Natural killer cell (primary cell): ENCODE measurements around the gene RAB8B. TPM values are rescaled to one million over a fixed set of nuclear protein-coding genes. Genes with fewer than 3 reads are reported as not detected.

ENCODE experiments used
- ATAC-seq, 3 donors: fragments of 150-1000 bp in 2 of 3; fragments of 200-7000 bp in 1 of 3; cut with Tn5 transposase; 1 replicate in 1 of 3; 2 replicates in 2 of 3; pipeline ENCODE4 v1.10.0; 2021; ENCODE audit warnings: mild to moderate bottlenecking in 2 of 3, moderate library complexity in 2 of 3
- DNase-seq, 2 donors: peaks; one replicate each; pipeline versions ENCODE4 v3.0.0 to v3.0.0-alpha.2; 2013 to 2021; ENCODE audit warnings: mixed read lengths in 1 of 2
- H3K27ac ChIP-seq: one replicate; pipeline ENCODE4 v1.5.1; 2013; ENCODE audit warnings: mild to moderate bottlenecking, low read length
- H3K27me3 ChIP-seq: one replicate; pipeline ENCODE4 v1.6.1; 2013; ENCODE audit warnings: low read length; ENCODE audit not compliant: control insufficient read depth, insufficient read depth
- H3K36me3 ChIP-seq: one replicate; pipeline ENCODE4 v1.6.1; 2013; ENCODE audit warnings: low read length; ENCODE audit not compliant: control insufficient read depth, insufficient read depth
- H3K4me1 ChIP-seq: one replicate; pipeline ENCODE4 v1.6.1; 2013; ENCODE audit warnings: low read length; ENCODE audit not compliant: control insufficient read depth, insufficient read depth
- H3K4me3 ChIP-seq: one replicate; pipeline ENCODE4 v1.5.1; 2013; ENCODE audit warnings: low read length
- H3K9me3 ChIP-seq: one replicate; pipeline ENCODE4 v1.6.1; 2013; ENCODE audit warnings: low read length; ENCODE audit not compliant: control insufficient read depth, insufficient read depth
- H3K27ac Mint-ChIP-seq, 2 donors: one replicate each; pipeline ENCODE4 v1.8.0; 2022; ENCODE audit warnings: mild to moderate bottlenecking in 2 of 2, mixed read lengths in 2 of 2, moderate library complexity in 1 of 2
- H3K27me3 Mint-ChIP-seq, 2 donors: one replicate each; pipeline ENCODE4 v1.8.0; 2022; ENCODE audit warnings: low read depth in 2 of 2, mixed read lengths in 2 of 2
- H3K36me3 Mint-ChIP-seq: one replicate; pipeline ENCODE4 v1.8.0; 2022; ENCODE audit warnings: mixed read lengths
- H3K4me1 Mint-ChIP-seq, 2 donors: one replicate each; pipeline ENCODE4 v1.8.0; 2022; ENCODE audit warnings: mixed read lengths in 2 of 2
- H3K4me3 Mint-ChIP-seq: one replicate; pipeline ENCODE4 v1.8.0; 2022; ENCODE audit warnings: mild to moderate bottlenecking, moderate library complexity, mixed read lengths
- H3K9me3 Mint-ChIP-seq, 2 donors: one replicate each; pipeline ENCODE4 v1.8.0; 2022; ENCODE audit warnings: mixed read lengths in 2 of 2
- CTCF ChIP-seq: fragments of 200-600 bp; IDR thresholded peaks from one replicate; pipeline ENCODE4 v1.8.0; 2022; ENCODE audit warnings: antibody characterized with exemption
- WGBS: methylation state at CpG from one replicate; pipeline ENCODE4 v1.1.7; 2013; ENCODE audit warnings: missing lambda C conversion rate; ENCODE audit not compliant: insufficient coverage; 5-methylcytosine and 5-hydroxymethylcytosine counted together
- intact Hi-C: fragments of 100-400 bp; cut with micrococcal nuclease; formaldehyde crosslinking; loops from one replicate; pipeline ENCODE4 v1.14.2; 2022
- total RNA-seq, 4 donors: library from RNA; stranded (reverse); fragments of 120-200 nt in 1 of 4; gene quantifications; one replicate each; pipeline versions ENCODE4 v1.2.3 to v1.2.4, GENCODE V29; 2013 to 2022

Gene RAB8B
- total RNA-seq, 3 donors from 2014 or later (not counting 1 experiment from before 2014, with no cell fraction given): 128 to 155 (median 137) TPM

GRCh38 chr15:63157891-63158431 lies 31.4 kb upstream of the RAB8B start:
- peak in 1 of 2 donors; percentile 57 for DNase-seq
- ATAC-seq: peak; percentile 28 to 42 (median 35)
- H3K4me3 ChIP-seq: peak overlapping the region; percentile 69
- whole genome bisulfite sequencing: 14% methylated on average over 17 of the region's 18 CpGs
- Mint-ChIP-seq H3K9me3 (no peaks in the 10 kb centered on the region), H3K27me3 (no peaks in the 10 kb centered on the region), H3K36me3 (no peaks in the 10 kb centered on the region), H3K4me1 (peaks cover 14 to 15% of the 10 kb centered on the region in 2 donors), H3K4me3 (peak overlapping the region; percentile 90), H3K27ac (peak overlapping the region; percentile 95 to 97)
- H3K27me3 ChIP-seq: no peaks in the 10 kb centered on the region
- H3K4me1 ChIP-seq: peaks cover 6% of the 10 kb centered on the region
- no peaks in the 10 kb centered on the region for H3K9me3 ChIP-seq
- peak overlapping the region; percentile 80 for H3K27ac ChIP-seq
- TF ChIP-seq CTCF: no peak
- intact Hi-C loops: loop anchor here (1.0 to 5.0 kb wide), 4 partner anchors 31 to 109 kb away; partner anchors contain the start of genes LACTB and RAB8B
- H3K36me3 ChIP-seq: peaks cover 10% of the 10 kb centered on the region

GRCh38 chr15:63160638-63161037 lies 28.8 kb upstream of the RAB8B start:
- H3K4me1 ChIP-seq: peaks cover 6% of the 10 kb centered on the region
- no peak for ATAC-seq
- no peaks in the 10 kb centered on the region for H3K36me3 Mint-ChIP-seq
- H3K9me3 Mint-ChIP-seq: no peaks in the 10 kb centered on the region
- H3K27ac Mint-ChIP-seq: no peak overlapping the region
- no peaks in the 10 kb centered on the region for H3K36me3 ChIP-seq
- DNase-seq: no peak
- H3K4me1 Mint-ChIP-seq: peaks cover 14 to 15% of the 10 kb centered on the region in 2 donors
- H3K27me3 Mint-ChIP-seq: no peaks in the 10 kb centered on the region
- no peak for TF ChIP-seq CTCF
- peak overlapping the region; percentile 53 for H3K4me3 Mint-ChIP-seq
- no peak overlapping the region for H3K27ac ChIP-seq
- no peaks in the 10 kb centered on the region for H3K9me3 ChIP-seq
- intact Hi-C loops: no loop called here
- H3K4me3 ChIP-seq: no peak overlapping the region
- no peaks in the 10 kb centered on the region for H3K27me3 ChIP-seq

GRCh38 chr15:63163217-63163616 lies 26.2 kb upstream of the RAB8B start:
- Mint-ChIP-seq H3K4me1 (peaks cover 0 to 5% of the 10 kb centered on the region in 2 donors), H3K9me3 (no peaks in the 10 kb centered on the region)

More at GRCh38 chr15:63163217-63163616, 26.2 kb upstream of the RAB8B start:
- Histone ChIP-seq H3K27me3 (no peaks in the 10 kb centered on the region), H3K4me3 (no peak overlapping the region), H3K9me3 (no peaks in the 10 kb centered on the region), H3K36me3 (no peaks in the 10 kb centered on the region), H3K4me1 (peaks cover 2% of the 10 kb centered on the region), H3K27ac (no peak overlapping the region)
- WGBS: 86% methylated on average over 4 of the region's 4 CpGs
- H3K27me3 Mint-ChIP-seq: no peaks in the 10 kb centered on the region
- intact Hi-C loops: no loop called here
- ATAC-seq (no peak), DNase-seq (no peak)
- H3K36me3 Mint-ChIP-seq: no peaks in the 10 kb centered on the region
- no peak for TF ChIP-seq CTCF
- no peak overlapping the region for H3K4me3 Mint-ChIP-seq
- no peak overlapping the region for H3K27ac Mint-ChIP-seq
